ENCODE data around the gene IFI27L2.
"Not testable (repeated sequence)": the region's sequence is repeated elsewhere in the genome, so short reads cannot be mapped to it uniquely, and the experiment has no call there.

Gene IFI27L2

DNA sequence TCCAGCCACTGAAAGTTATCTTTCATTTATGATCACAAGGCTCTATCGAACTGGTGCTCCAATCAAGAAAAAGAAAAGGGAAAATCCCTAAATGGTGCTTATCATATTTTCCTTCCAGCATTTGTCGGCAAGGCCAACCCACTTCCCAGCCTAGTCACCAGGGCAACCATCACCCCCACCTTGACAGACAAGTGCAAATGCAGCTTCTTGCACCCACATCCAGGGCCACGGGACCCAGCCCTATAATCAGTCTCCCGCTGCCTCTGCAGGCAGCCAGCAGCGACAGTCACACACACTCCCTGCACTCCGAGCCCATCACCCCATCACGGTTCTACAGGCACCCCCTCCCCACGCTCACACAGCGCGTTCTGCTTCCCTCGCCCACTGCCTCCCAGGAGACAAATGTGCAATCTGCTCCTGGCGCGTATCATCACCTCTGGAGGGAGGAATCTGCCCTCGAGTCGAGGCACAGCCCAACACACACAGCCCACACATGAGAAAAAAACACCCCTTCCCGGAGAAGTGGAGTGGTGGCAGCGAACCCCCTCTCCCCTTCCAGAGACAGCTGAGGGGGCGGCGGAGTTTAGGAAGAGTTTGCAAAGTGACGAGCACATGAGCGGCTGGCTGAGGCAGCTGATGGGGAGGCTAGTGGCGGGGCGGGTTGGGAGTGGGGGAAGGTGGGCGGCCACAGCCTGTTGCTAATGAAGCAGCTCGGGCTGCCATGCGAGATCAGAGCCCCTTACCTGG, 35.5 kb upstream of the IFI27L2 start:
- TF ChIP-seq, protein P1, sequence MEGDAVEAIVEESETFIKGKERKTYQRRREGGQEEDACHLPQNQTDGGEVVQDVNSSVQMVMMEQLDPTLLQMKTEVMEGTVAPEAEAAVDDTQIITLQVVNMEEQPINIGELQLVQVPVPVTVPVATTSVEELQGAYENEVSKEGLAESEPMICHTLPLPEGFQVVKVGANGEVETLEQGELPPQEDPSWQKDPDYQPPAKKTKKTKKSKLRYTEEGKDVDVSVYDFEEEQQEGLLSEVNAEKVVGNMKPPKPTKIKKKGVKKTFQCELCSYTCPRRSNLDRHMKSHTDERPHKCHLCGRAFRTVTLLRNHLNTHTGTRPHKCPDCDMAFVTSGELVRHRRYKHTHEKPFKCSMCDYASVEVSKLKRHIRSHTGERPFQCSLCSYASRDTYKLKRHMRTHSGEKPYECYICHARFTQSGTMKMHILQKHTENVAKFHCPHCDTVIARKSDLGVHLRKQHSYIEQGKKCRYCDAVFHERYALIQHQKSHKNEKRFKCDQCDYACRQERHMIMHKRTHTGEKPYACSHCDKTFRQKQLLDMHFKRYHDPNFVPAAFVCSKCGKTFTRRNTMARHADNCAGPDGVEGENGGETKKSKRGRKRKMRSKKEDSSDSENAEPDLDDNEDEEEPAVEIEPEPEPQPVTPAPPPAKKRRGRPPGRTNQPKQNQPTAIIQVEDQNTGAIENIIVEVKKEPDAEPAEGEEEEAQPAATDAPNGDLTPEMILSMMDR (IDR thresholded peaks at IDR 0.05; ENCODE audit: borderline replicate concordance, insufficient read depth, low read depth, low read length) = no peak
- H3K4me3 ChIP-seq (ENCODE audit: low read depth, low read length) = no peak overlapping the region

DNA sequence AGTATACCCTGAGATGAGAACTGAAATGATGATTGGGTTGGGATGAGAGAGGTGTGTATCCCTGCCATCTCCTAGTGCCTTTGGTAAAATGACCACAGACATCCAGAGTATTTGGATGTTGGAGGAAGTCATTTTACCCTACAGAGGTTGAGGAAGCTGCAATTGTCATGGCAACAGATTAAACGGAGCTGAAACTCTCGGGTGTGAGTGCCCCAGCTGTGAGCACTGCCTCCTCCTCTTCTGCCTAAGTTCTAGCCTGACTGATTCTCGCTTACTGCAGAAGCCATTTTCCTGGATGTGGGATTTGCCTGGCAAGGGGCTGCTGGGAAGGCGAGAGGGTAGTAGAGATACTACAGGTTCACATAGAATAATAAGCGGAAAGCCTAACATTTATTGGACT, 34.4 kb upstream of the IFI27L2 start:
- no peak overlapping the region for H3K4me3 ChIP-seq (ENCODE audit: low read depth, low read length)
- TF ChIP-seq, protein P1 (IDR thresholded peaks at IDR 0.05; ENCODE audit: borderline replicate concordance, insufficient read depth, low read depth, low read length) = no peak

GRCh38 chr14:94162466-94162865, 33.1 kb upstream of the IFI27L2 start:
- TF ChIP-seq, protein P1 (IDR thresholded peaks at IDR 0.05; ENCODE audit: borderline replicate concordance, insufficient read depth, low read depth, low read length) = no peak
- no peak overlapping the region for H3K4me3 ChIP-seq (ENCODE audit: low read depth, low read length)

GRCh38 chr14:94161981-94162380, 32.6 kb upstream of the IFI27L2 start:
- H3K4me3 ChIP-seq (ENCODE audit: low read depth, low read length) = no peak overlapping the region
- TF ChIP-seq, protein P1 (IDR thresholded peaks at IDR 0.05; ENCODE audit: borderline replicate concordance, insufficient read depth, low read depth, low read length) = no peak

DNA sequence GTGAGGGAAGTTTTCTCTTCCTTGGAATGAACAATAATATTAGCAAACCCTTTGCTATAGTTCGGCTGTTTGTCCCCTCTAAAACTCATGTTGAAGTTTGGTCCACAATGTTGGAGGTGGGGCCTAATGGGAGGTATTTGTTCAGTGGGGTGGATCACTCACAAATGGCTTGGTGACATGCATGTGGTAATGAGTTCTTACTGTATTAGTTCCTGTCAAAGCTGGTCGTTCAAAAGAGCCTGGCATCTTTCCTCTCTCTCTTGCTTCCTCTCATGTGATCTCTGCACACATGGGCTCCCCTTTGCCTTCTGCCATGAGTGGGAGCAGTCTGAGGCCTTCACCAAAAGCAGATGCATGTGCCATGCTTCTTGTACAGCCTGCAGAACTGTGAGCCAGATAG, 31.7 kb upstream of the IFI27L2 start:
- TF ChIP-seq, protein P1 (IDR thresholded peaks at IDR 0.05; ENCODE audit: borderline replicate concordance, insufficient read depth, low read depth, low read length) = no peak
- no peak overlapping the region for H3K4me3 ChIP-seq (ENCODE audit: low read depth, low read length)

DNA sequence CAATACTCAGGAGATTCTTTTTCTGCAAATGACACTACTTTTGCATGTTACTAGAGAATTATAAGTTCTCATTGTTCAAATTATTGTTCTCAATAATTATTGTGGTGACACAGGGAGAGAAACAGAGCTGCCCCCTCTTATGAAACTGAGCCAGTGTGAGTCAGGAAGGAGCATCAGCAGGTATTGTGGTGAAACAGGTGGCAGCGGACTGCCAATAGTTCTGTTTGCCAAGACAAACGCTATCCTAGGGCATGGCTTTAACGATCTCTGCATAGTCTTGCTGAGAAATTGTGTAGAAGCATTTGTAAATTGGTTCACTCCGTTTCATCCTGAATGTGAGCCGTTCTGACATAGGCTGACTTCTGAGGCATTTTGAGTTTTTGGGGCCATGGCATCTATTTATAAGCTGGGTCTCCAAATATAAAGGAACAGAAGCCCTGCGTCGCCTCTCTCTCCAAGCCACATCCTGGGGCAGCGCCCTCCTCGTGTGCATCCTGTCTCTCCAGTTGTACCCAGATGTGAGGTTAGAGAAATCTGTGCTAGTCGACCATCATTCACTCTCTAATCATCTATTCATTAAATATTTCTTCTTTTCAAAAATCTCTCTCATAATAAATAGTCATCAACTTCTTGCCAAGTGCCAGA, 29.0 kb upstream of the IFI27L2 start:
- TF ChIP-seq, protein P1 (IDR thresholded peaks at IDR 0.05; ENCODE audit: borderline replicate concordance, insufficient read depth, low read depth, low read length) = no peak

DNA sequence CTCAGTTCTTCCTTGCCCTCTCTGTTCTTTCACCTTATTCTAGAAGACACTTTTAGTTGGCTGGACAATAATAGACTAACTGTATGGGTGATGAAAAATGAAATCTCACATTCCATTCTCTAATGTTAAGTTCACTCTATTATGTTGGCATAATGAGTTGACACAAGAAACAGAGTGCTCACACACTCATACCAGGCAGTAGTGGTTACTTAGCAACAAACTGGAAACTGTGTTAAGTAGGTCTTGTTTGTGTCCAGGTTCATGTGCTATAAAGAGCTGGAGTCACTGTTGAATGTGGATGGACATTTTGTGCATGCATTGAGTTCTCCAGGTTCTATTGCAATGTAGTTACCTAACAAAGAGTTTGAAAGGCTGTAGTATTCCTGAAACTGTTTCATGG, 27.8 kb upstream of the IFI27L2 start:
- TF ChIP-seq, protein P1 (IDR thresholded peaks at IDR 0.05; ENCODE audit: borderline replicate concordance, insufficient read depth, low read depth, low read length) = no peak
- H3K4me3 ChIP-seq (ENCODE audit: low read depth, low read length) = no peak overlapping the region

More for the DNA sequence above, 29.0 kb upstream of the IFI27L2 start:
- H3K4me3 ChIP-seq (ENCODE audit: low read depth, low read length) = no peak overlapping the region

- H3K4me3 ChIP-seq (ENCODE audit: low read depth, low read length) = not testable (repeated sequence)
Measured at GRCh38 chr14:94156143-94156542, 26.7 kb upstream of the IFI27L2 start.

All from GM12875 (cell line).